Endodermal cell (in vitro differentiated cells): ENCODE results near the gene GLIS1. TPM values are rescaled to one million over a fixed set of nuclear protein-coding genes. Genes with fewer than 3 reads are reported as not detected.

Source experiments
- DNase-seq: peaks from one replicate; pipeline ENCODE4 v3.0.0-alpha.2; 2017
- H3K27ac ChIP-seq: 2 replicates; pipeline ENCODE4 v1.5.1; 2013; ENCODE audit warnings: mild to moderate bottlenecking, low read depth, low read length, moderate library complexity
- H3K27me3 ChIP-seq: 2 replicates; pipeline ENCODE4 v1.6.1; 2013; ENCODE audit warnings: mild to moderate bottlenecking, low read length, moderate library complexity; ENCODE audit not compliant: insufficient read depth, control insufficient read depth, poor library complexity, severe bottlenecking
- H3K36me3 ChIP-seq: 2 replicates; pipeline ENCODE4 v1.7.0; 2013; ENCODE audit warnings: mild to moderate bottlenecking, low read length, moderate library complexity; ENCODE audit not compliant: control insufficient read depth, insufficient read depth
- H3K4me1 ChIP-seq: one replicate; pipeline ENCODE4 v1.7.0; 2013; ENCODE audit warnings: low read length; ENCODE audit not compliant: control insufficient read depth, insufficient read depth
- H3K4me3 ChIP-seq: 2 replicates; pipeline ENCODE4 v1.5.1; 2013; ENCODE audit warnings: mild to moderate bottlenecking, low read length, moderate library complexity
- H3K9ac ChIP-seq: 2 replicates; pipeline ENCODE4 v1.6.1; 2013; ENCODE audit warnings: mild to moderate bottlenecking, low read length, moderate library complexity; ENCODE audit not compliant: poor library complexity, severe bottlenecking; ENCODE audit errors: extremely low read depth
- H3K9me3 ChIP-seq: 2 replicates; pipeline ENCODE4 v1.6.1; 2013; ENCODE audit warnings: mild to moderate bottlenecking, low read length, moderate library complexity; ENCODE audit not compliant: control insufficient read depth
- H3K27ac Mint-ChIP-seq: 2 replicates; pipeline ENCODE4 v1.8.0; 2020; ENCODE audit warnings: mixed read lengths
- H3K27me3 Mint-ChIP-seq: 2 replicates; pipeline ENCODE4 v1.8.0; 2021; ENCODE audit warnings: mild to moderate bottlenecking, mixed read lengths; ENCODE audit not compliant: insufficient read depth
- H3K36me3 Mint-ChIP-seq: 2 replicates; pipeline ENCODE4 v1.8.0; 2020; ENCODE audit warnings: low read depth, mixed read lengths
- H3K4me1 Mint-ChIP-seq: 2 replicates; pipeline ENCODE4 v1.8.0; 2020; ENCODE audit warnings: mixed read lengths
- H3K4me3 Mint-ChIP-seq: 2 replicates; pipeline ENCODE4 v1.8.0; 2020; ENCODE audit warnings: mild to moderate bottlenecking, moderate library complexity, mixed read lengths
- H3K9me3 Mint-ChIP-seq: 2 replicates; pipeline ENCODE4 v1.8.0; 2020; ENCODE audit warnings: mild to moderate bottlenecking, mixed read lengths
- CTCF ChIP-seq: fragments of 200-600 bp; sonication (generic); conservative IDR thresholded peaks from 2 replicates; pipeline ENCODE4 v1.5.0; 2021; ENCODE audit warnings: antibody characterized with exemption, mild to moderate bottlenecking
- WGBS, 2 experiments: methylation state at CpG; one replicate each; pipeline versions ENCODE4 v1.1.5 to v1.1.7; 2013; ENCODE audit warnings: missing lambda C conversion rate in 2 of 2, mixed read lengths in 1 of 2; ENCODE audit not compliant: insufficient coverage in 1 of 2, insufficient read length in 1 of 2; 5-methylcytosine and 5-hydroxymethylcytosine counted together
- total RNA-seq, 2 donors: library from RNA; stranded (reverse); fragmentation: NEBNext Ultra II Directional in 1 of 2; extraction: Animal tissue kit (Norgen Biotek cat#: 25700) in 1 of 2; gene quantifications; 2 replicates in 1 of 2; 3 replicates in 1 of 2; pipeline ENCODE4 v1.2.1, GENCODE V29; 2021

Gene GLIS1
- total RNA-seq, 2 donors from 2014 or later = 2.1 to 3.9 TPM

- no peak overlapping the region for H3K27ac Mint-ChIP-seq
- no peaks in the 10 kb centered on the region for H3K9me3 ChIP-seq
- no peaks in the 10 kb centered on the region for H3K9me3 Mint-ChIP-seq
- H3K27me3 Mint-ChIP-seq = no peaks in the 10 kb centered on the region
- no peak for TF ChIP-seq CTCF
- no peak overlapping the region for H3K4me3 ChIP-seq
- 90 to 94% methylated on average over 10 to 14 of the region's 14 CpGs for WGBS, 2 experiments
- H3K36me3 Mint-ChIP-seq = no peaks in the 10 kb centered on the region
- H3K4me3 Mint-ChIP-seq = no peak overlapping the region
- peaks cover under 1% of the 10 kb centered on the region for H3K4me1 Mint-ChIP-seq
- peak; percentile 34 for DNase-seq
- no peaks in the 10 kb centered on the region for H3K36me3 ChIP-seq
- no peak overlapping the region for H3K27ac ChIP-seq
- no peak overlapping the region for H3K9ac ChIP-seq
- H3K27me3 ChIP-seq = no peaks in the 10 kb centered on the region
- no peaks in the 10 kb centered on the region for H3K4me1 ChIP-seq
Measured at GRCh38 chr1:53637511-53638359, 101.2 kb downstream of the GLIS1 start.

GRCh38 chr1:53636621-53637171 lies 102.3 kb downstream of the GLIS1 start:
- Mint-ChIP-seq H3K27me3 (no peaks in the 10 kb centered on the region), H3K4me3 (no peak overlapping the region), H3K9me3 (no peaks in the 10 kb centered on the region), H3K36me3 (no peaks in the 10 kb centered on the region), H3K4me1 (no peaks in the 10 kb centered on the region), H3K27ac (no peak overlapping the region)
- TF ChIP-seq CTCF = no peak
- Histone ChIP-seq H3K4me1 (no peaks in the 10 kb centered on the region), H3K36me3 (no peaks in the 10 kb centered on the region), H3K9ac (no peak overlapping the region), H3K27ac (no peak overlapping the region), H3K9me3 (no peaks in the 10 kb centered on the region), H3K4me3 (no peak overlapping the region), H3K27me3 (no peaks in the 10 kb centered on the region)
- peak; percentile 61 for DNase-seq
- WGBS, 2 experiments = 92 to 100% methylated on average over 7 to 11 of the region's 11 CpGs

- TF ChIP-seq CTCF = no peak
- no peak overlapping the region for H3K27ac ChIP-seq
- Mint-ChIP-seq H3K4me1 (no peaks in the 10 kb centered on the region), H3K27ac (no peak overlapping the region), H3K9me3 (no peaks in the 10 kb centered on the region), H3K27me3 (no peaks in the 10 kb centered on the region), H3K4me3 (no peak overlapping the region), H3K36me3 (no peaks in the 10 kb centered on the region)
- H3K36me3 ChIP-seq = no peaks in the 10 kb centered on the region
- H3K27me3 ChIP-seq = no peaks in the 10 kb centered on the region
- H3K4me1 ChIP-seq = no peaks in the 10 kb centered on the region
- DNase-seq = peak; percentile 81
- no peaks in the 10 kb centered on the region for H3K9me3 ChIP-seq
- 71 to 78% methylated on average over 6 to 10 of the region's 10 CpGs for WGBS, 2 experiments
- no peak overlapping the region for H3K9ac ChIP-seq
- H3K4me3 ChIP-seq = no peak overlapping the region
Measured at GRCh38 chr1:53634571-53634979, 104.4 kb downstream of the GLIS1 start.
